Activated T-cell treated with anti-CD3 and anti-CD28 coated beads, Interleukin-2, amount 50 U/mL, for 4 hours (primary cell): ENCODE measurements around the gene NUDT19. TPM values are rescaled to one million over a fixed set of nuclear protein-coding genes. Genes with fewer than 3 reads are reported as not detected.

Source experiments
- ATAC-seq, 2 donors: fragments of 200-7000 bp; cut with Tn5 transposase; one replicate each; pipeline ENCODE4 v1.10.0; 2021
- DNase-seq: peaks from one replicate; pipeline ENCODE4 v3.0.0-alpha.2; 2020
- H3K27me3 Mint-ChIP-seq: one replicate; pipeline ENCODE4 v1.8.0; 2021; ENCODE audit warnings: low read depth, mixed read lengths
- H3K36me3 Mint-ChIP-seq: one replicate; pipeline ENCODE4 v1.8.0; 2022; ENCODE audit warnings: mixed read lengths; ENCODE audit not compliant: insufficient read depth
- H3K4me1 Mint-ChIP-seq: one replicate; pipeline ENCODE4 v1.8.0; 2021; ENCODE audit warnings: low read depth, mixed read lengths
- H3K4me3 Mint-ChIP-seq: one replicate; pipeline ENCODE4 v1.8.0; 2021; ENCODE audit warnings: mild to moderate bottlenecking, moderate library complexity, mixed read lengths
- H3K9me3 Mint-ChIP-seq: one replicate; pipeline ENCODE4 v1.8.0; 2021; ENCODE audit warnings: mixed read lengths
- total RNA-seq, 3 donors: library from RNA; stranded (reverse); gene quantifications; one replicate each; pipeline ENCODE4 v1.2.1, GENCODE V29; 2021

The NUDT19 gene
- total RNA-seq, 3 donors from 2014 or later, result 22.3 to 27.8 (median 24.7) TPM

DNA sequence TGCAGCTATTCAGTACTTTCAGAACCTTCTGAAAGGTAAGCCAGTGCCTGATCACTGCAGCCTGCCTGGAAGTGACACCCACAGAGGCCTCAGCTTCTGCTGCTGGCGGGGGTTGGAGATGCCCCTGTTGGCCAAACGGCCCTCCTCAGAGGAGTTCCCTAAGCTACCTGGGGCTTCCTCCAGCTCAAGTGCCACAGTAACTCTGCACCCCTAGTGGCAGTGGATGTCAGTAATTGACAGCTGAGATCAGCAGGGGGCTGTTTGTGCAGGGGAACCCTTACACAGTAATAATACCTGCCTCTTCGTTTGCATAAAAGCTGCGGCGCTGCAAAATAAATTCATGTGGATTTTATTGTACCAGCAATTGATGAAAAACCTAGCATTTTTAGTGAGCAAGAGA is 56.9 kb downstream of the NUDT19 start:
- Mint-ChIP-seq H3K4me1 (peaks cover 8% of the 10 kb centered on the region), H3K9me3 (no peaks in the 10 kb centered on the region), H3K36me3 (no peaks in the 10 kb centered on the region), H3K27me3 (peaks cover 9% of the 10 kb centered on the region), H3K4me3 (no peak overlapping the region)
- ATAC-seq (peak in 1 of 2 donors; percentile 30), DNase-seq (no peak)

DNA sequence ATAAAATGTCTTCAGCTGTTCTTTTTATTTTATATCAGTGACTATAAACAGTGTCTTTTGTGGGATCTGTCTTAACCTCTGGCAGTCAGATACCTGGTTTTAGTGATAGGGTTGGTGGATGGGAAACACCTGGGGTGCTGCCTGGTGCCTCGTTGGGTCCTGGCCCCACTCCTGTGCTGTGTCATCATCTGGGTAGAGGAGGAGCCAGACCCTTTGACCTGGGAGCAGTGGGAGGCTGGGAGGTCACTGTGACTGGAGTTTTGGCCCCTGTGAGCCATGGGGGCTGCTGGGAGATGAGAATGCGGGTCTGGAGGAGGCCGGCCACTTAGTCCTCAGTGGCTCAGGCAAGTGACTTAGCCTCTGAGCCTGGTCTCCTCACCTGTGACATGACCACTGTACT is 57.3 kb downstream of the NUDT19 start:
- Mint-ChIP-seq H3K9me3 (no peaks in the 10 kb centered on the region), H3K27me3 (peaks cover 12% of the 10 kb centered on the region), H3K4me1 (peaks cover 8% of the 10 kb centered on the region), H3K36me3 (no peaks in the 10 kb centered on the region), H3K4me3 (no peak overlapping the region)
- ATAC-seq (no peak), DNase-seq (no peak)

DNA sequence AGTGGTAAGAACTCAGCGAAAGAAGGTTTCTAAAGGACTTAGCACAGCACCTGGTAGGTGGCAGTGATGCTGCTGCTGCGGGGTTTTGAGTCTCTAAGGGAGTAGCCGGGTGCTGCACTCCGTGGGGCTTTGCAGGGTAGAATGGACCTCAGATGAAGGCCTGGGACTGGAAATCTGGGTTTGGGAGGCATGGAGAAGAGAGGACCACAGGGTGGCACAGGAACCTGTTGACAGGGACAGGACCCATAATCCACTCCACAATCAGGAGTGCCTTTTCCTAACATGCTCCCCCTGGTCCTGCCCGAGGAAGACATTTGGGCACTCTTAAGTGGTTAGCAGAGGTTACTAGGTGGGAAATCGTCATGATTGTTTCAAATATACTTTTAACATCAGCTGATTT is 57.7 kb downstream of the NUDT19 start:
- Mint-ChIP-seq H3K4me3 (no peak overlapping the region), H3K9me3 (no peaks in the 10 kb centered on the region), H3K36me3 (no peaks in the 10 kb centered on the region), H3K27me3 (peaks cover 12% of the 10 kb centered on the region), H3K4me1 (peaks cover 8% of the 10 kb centered on the region)
- DNase-seq, result no peak
- no peak for ATAC-seq

DNA sequence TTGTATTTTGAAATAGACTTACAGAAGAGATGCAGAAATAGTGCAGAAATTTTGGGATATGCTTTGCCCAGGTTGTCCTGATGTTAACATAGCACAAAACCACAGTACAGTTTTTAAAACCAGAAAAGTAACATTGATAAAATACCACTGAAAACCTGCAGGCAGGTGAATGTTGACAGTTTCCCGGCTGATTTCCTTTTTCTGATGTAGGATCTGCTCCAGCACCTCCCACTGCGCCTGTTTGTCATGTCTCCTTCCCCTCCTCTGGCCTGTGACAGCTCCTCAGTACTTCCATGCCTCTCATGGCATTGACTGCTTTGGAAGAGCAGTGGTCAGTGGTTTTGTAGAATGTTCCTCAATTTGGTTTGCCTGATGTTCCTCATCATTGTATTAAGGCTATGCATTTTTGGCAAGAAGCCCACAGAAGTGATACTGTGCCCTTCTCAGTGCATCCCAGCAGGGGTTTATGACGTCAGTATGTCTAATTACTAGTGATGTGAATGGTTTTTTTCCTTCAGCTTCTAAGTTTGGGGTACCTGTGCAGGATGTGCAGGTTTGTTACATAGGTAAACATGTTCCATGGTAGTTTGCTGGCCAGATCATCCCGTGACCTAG is 58.9 kb downstream of the NUDT19 start:
- Mint-ChIP-seq H3K36me3 (no peaks in the 10 kb centered on the region), H3K9me3 (no peaks in the 10 kb centered on the region), H3K4me3 (no peak overlapping the region), H3K4me1 (peaks cover 5% of the 10 kb centered on the region), H3K27me3 (peaks cover 18% of the 10 kb centered on the region)
- ATAC-seq (no peak), DNase-seq (no peak)

DNA sequence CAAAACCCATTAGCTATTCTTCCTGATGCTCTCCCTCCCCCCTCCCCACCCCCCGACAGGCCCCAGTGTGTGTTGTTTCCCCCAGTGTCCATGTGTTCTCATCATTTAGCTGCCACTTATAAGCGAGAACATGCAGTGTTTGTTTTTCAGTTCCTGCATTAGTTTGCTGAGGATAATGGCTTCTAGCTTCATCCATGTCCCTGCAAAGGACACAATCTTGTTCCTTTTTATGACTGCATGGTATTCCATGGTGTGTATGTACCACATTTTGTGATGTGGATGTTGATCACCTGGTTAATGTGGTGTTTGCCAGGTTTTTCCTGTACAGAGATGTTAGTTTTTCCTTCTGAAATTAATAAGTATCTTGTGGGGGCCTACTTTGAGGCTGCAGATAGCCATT is 59.4 kb downstream of the NUDT19 start:
- H3K4me3 Mint-ChIP-seq, result no peak overlapping the region
- peaks cover 5% of the 10 kb centered on the region for H3K4me1 Mint-ChIP-seq
- no peaks in the 10 kb centered on the region for H3K36me3 Mint-ChIP-seq
- peaks cover 22% of the 10 kb centered on the region for H3K27me3 Mint-ChIP-seq
- DNase-seq (no peak), ATAC-seq (no peak)
- H3K9me3 Mint-ChIP-seq, result no peaks in the 10 kb centered on the region

DNA sequence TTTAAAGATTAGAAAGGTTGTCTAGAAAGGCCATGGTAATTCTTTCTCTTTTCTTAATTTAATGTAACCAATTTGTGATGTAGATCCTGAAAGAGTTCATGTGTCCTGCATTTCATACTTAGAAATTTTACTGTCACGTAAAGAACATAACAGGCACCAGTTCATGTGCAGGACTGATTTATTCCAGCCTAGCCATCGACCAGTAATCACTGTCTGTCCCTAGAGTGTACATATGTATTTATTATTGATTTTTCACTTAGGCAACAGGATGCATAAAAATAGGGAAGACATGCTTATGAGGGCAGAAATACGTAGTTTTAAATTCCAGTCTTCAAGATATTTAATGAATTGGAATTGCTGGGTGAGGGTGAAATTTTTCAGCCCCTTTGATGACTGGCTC is 65.6 kb downstream of the NUDT19 start:
- Mint-ChIP-seq H3K36me3 (no peaks in the 10 kb centered on the region), H3K9me3 (peaks cover 5% of the 10 kb centered on the region), H3K27me3 (peaks cover 27% of the 10 kb centered on the region), H3K4me3 (no peak overlapping the region), H3K4me1 (no peaks in the 10 kb centered on the region)
- DNase-seq (no peak), ATAC-seq (no peak)

Other genes starting within 250 kb of the NUDT19 start
- gene PDCD5, start 110.6 kb upstream of the NUDT19 start, total RNA-seq, result 100 to 1,000 TPM; 236 to 259 (median 237) TPM
- 10 to 100 TPM; 24.9 to 25.1 (median 25.0) TPM for gene ANKRD27, start 16.6 kb upstream of the NUDT19 start, total RNA-seq
- under 1 TPM in 2 of 3 donors, not detected in 1; 0.11 to 0.16 TPM for gene RGS9BP, start 16.0 kb upstream of the NUDT19 start, total RNA-seq
- gene TDRD12, start 27.9 kb downstream of the NUDT19 start, total RNA-seq, result under 1 TPM; 0.05 to 0.74 (median 0.68) TPM
- not detected for gene SLC7A9, start 177.9 kb downstream of the NUDT19 start, total RNA-seq